ENCODE results near the gene OR7D2. TPM values are rescaled to one million over a fixed set of nuclear protein-coding genes. Genes with fewer than 3 reads are reported as not detected.

OR7D2 gene
- total and polyA plus RNA-seq, 3 donors from 2014 or later, result 0.62 to 1.7 (median 0.79) TPM

DNA sequence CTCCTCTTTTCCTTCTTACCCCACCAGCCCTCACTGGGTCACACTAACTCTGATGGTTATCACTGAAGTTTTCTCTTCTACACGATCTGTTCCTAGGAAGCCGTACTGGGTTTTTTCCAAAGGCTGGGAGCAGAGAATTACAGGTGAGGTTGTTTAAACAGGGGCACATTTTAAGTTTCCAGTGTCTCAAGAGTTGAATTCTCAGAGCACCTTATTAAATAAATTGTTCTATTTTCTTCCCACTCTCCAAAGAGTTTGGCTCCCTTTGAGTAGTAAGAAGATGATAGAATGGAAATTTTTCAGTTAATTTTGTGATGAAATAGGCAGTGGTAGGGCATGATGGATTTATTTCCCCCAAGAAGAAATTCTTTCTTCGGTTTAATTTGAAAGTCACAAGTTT is 40.7 kb downstream of the OR7D2 start, which contains the start of gene OR7D4:
Gene OR7D4 (minus strand): TSS at position 101 of the 400 bp plus-strand sequence. CDS start 4,752 bp downstream, outside the sequence.
- H3K27me3 ChIP-seq, result no peaks in the 10 kb centered on the region
- TF ChIP-seq, protein P1, sequence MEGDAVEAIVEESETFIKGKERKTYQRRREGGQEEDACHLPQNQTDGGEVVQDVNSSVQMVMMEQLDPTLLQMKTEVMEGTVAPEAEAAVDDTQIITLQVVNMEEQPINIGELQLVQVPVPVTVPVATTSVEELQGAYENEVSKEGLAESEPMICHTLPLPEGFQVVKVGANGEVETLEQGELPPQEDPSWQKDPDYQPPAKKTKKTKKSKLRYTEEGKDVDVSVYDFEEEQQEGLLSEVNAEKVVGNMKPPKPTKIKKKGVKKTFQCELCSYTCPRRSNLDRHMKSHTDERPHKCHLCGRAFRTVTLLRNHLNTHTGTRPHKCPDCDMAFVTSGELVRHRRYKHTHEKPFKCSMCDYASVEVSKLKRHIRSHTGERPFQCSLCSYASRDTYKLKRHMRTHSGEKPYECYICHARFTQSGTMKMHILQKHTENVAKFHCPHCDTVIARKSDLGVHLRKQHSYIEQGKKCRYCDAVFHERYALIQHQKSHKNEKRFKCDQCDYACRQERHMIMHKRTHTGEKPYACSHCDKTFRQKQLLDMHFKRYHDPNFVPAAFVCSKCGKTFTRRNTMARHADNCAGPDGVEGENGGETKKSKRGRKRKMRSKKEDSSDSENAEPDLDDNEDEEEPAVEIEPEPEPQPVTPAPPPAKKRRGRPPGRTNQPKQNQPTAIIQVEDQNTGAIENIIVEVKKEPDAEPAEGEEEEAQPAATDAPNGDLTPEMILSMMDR (IDR thresholded peaks at IDR 0.05), result no peak
- no peak for TF ChIP-seq POLR2A (IDR thresholded peaks at IDR 0.05)
- no peaks in the 10 kb centered on the region for H3K9me3 ChIP-seq
- WGBS, 2 donors, result 74 to 81% methylated on average over 3 of the region's 3 CpGs
- no peaks in the 10 kb centered on the region for H3K4me1 ChIP-seq
- intact Hi-C loops (cut with DNase I; ENCODE audit: low total_unique reads), result no loop called here
- no peak within 1 kb of the TSS for H3K27ac ChIP-seq
- H3K4me3 ChIP-seq, result no peak within 1 kb of the TSS
- no peak for DNase-seq
- H3K36me3 ChIP-seq (ENCODE audit: low read depth, missing control alignments), result no peaks in the 10 kb centered on the region

Other genes starting within 250 kb of the OR7D2 start
- gene MUC16, start 168.6 kb upstream of the OR7D2 start, total RNA-seq, result 1 to 10 TPM; 2.6 to 4.0 TPM
- gene MUC16, start 168.6 kb upstream of the OR7D2 start, polyA plus RNA-seq (ENCODE audit: insufficient read depth, low read depth, low replicate concordance), result 4.8 TPM
- under 1 TPM in 1 of 2 donors, not detected in 1; 0.12 TPM for gene OR1M1, start 91.9 kb upstream of the OR7D2 start, total RNA-seq
- gene OR1M1, start 91.9 kb upstream of the OR7D2 start, polyA plus RNA-seq (ENCODE audit: insufficient read depth, low read depth, low replicate concordance), result not detected
- gene OR7G2, start 71.5 kb upstream of the OR7D2 start, total RNA-seq, result not detected
- gene OR7G2, start 71.5 kb upstream of the OR7D2 start, polyA plus RNA-seq (ENCODE audit: insufficient read depth, low read depth, low replicate concordance), result not detected
- gene OR7G1, start 63.2 kb upstream of the OR7D2 start, total RNA-seq, result not detected
- not detected for gene OR7G1, start 63.2 kb upstream of the OR7D2 start, polyA plus RNA-seq (ENCODE audit: insufficient read depth, low read depth, low replicate concordance)
- gene OR7G3, start 52.0 kb upstream of the OR7D2 start, total RNA-seq, result not detected
- gene OR7G3, start 52.0 kb upstream of the OR7D2 start, polyA plus RNA-seq (ENCODE audit: insufficient read depth, low read depth, low replicate concordance), result not detected
- 10 to 100 TPM; 19.4 to 28.8 TPM for gene ZNF317, start 38.6 kb upstream of the OR7D2 start, total RNA-seq
- 16.1 TPM for gene ZNF317, start 38.6 kb upstream of the OR7D2 start, polyA plus RNA-seq (ENCODE audit: insufficient read depth, low read depth, low replicate concordance)
- gene OR7D4, start 40.6 kb downstream of the OR7D2 start, total RNA-seq, result under 1 TPM in 1 of 2 donors, not detected in 1; 0.06 TPM
- gene OR7D4, start 40.6 kb downstream of the OR7D2 start, polyA plus RNA-seq (ENCODE audit: insufficient read depth, low read depth, low replicate concordance), result not detected
- 1 to 10 TPM in 1 of 2 donors, under 1 TPM in 1; 0.62 to 1.5 TPM for gene OR7E24, start 72.0 kb downstream of the OR7D2 start, total RNA-seq
- 2.3 TPM for gene OR7E24, start 72.0 kb downstream of the OR7D2 start, polyA plus RNA-seq (ENCODE audit: insufficient read depth, low read depth, low replicate concordance)
- 10 to 100 TPM; 11.9 to 12.0 TPM for gene ZNF699, start 130.9 kb downstream of the OR7D2 start, total RNA-seq
- gene ZNF699, start 130.9 kb downstream of the OR7D2 start, polyA plus RNA-seq (ENCODE audit: insufficient read depth, low read depth, low replicate concordance), result 2.2 TPM
- gene ZNF559, start 145.2 kb downstream of the OR7D2 start, total RNA-seq, result 10 to 100 TPM; 48.4 to 49.7 TPM
- gene ZNF559, start 145.2 kb downstream of the OR7D2 start, polyA plus RNA-seq (ENCODE audit: insufficient read depth, low read depth, low replicate concordance), result 15.4 TPM
- gene ZNF177, start 184.0 kb downstream of the OR7D2 start, total RNA-seq, result 10 to 100 TPM; 11.9 to 20.7 TPM
- 16.5 TPM for gene ZNF177, start 184.0 kb downstream of the OR7D2 start, polyA plus RNA-seq (ENCODE audit: insufficient read depth, low read depth, low replicate concordance)